ENCODE data around the gene MAPK8.

Gene MAPK8

DNA sequence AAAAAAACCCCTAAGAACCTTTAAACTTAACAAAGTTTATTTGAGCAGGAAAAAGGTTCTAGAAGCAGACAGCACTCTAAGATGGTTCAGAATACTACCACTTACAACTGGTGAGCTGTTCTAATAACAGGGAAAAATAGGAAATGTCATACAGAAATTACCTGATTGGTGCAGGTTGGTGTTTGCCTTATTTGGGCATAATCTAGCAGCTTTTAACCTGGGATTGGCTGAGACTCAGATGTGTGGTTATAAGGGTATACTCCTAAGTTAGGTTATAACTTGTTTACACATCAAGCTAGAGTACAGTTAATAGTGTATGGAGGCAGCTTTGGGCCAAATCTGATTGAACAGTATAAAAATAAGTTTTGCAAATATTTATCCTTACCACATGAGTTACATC, 59.8 kb downstream of the MAPK8 start:
- no peak overlapping the region for H3K4me3 ChIP-seq (ENCODE audit: low read length)
- no peak for TF ChIP-seq ZNF274 (IDR thresholded peaks at IDR 0.05; ENCODE audit: low read depth, low read length)

- TF ChIP-seq ZNF274 (IDR thresholded peaks at IDR 0.05; ENCODE audit: low read depth, low read length), result no peak
- no peak overlapping the region for H3K4me3 ChIP-seq (ENCODE audit: low read length)
Measured at GRCh38 chr10:48369501-48369900, 63.0 kb downstream of the MAPK8 start.

- no peak for TF ChIP-seq ZNF274 (IDR thresholded peaks at IDR 0.05; ENCODE audit: low read depth, low read length)
- H3K4me3 ChIP-seq (ENCODE audit: low read length), result no peak overlapping the region
Measured at GRCh38 chr10:48377751-48378530, 71.5 kb downstream of the MAPK8 start.

DNA sequence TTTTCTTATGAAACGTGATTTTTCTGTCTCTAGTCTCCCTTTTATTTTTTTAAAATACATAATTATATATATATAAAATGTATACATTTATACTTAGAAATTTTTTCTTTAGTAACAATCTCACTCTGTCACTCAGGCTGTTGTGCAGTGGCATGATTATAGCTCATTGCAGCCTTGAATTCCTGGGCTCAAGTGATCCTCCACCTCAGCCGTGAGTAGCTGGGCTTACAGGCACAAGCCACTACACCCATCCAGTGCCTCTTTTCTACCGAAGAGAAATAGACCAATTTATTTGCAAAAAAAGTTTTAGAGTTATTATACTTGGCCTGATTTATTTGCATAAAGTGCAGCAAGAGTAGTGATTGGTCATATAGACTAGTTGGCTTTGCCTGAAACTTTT, 72.2 kb downstream of the MAPK8 start:
- H3K4me3 ChIP-seq (ENCODE audit: low read length), result no peak overlapping the region
- TF ChIP-seq ZNF274 (IDR thresholded peaks at IDR 0.05; ENCODE audit: low read depth, low read length), result no peak

DNA sequence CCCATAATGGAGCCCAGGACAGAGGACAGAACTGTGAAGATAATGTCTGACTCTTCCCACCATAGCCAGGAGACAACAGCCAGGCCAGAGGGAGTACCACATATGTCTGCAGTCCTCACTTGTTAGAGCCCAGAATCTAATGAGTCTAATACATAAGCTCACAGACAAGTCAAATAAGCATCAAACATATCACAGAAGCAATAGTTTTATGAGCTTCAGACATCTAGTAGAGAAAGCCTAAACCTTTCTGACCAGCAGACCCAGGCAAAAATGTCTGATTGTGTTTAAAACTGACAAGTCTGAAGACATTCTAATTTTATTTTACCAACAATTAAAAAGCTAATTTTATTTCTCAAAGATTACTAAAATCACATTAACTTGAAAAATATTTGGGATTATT, 75.5 kb downstream of the MAPK8 start:
- H3K4me3 ChIP-seq (ENCODE audit: low read length), result no peak overlapping the region
- no peak for TF ChIP-seq ZNF274 (IDR thresholded peaks at IDR 0.05; ENCODE audit: low read depth, low read length)

DNA sequence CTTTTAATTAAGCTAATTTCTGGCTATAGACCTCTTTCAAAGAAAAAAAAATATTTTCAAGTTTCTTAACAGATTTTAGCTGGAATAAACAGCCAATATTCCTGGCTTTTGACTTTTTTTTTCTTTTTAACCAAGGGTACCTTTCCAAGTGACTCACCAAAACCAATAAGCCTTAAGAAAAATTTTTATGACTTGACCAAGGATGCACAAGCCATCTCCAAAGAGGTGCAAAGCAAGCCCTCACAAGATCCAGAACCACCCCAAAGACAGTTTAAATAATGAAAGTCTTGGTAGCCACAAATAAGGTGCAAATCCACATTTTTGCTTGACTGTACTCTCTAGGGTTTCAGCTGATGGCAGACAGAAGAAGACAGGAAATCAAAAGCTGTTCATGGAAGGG, 76.5 kb downstream of the MAPK8 start:
- H3K4me3 ChIP-seq (ENCODE audit: low read length), result no peak overlapping the region
- no peak for TF ChIP-seq ZNF274 (IDR thresholded peaks at IDR 0.05; ENCODE audit: low read depth, low read length)

GRCh38 chr10:48383393-48383792, 76.9 kb downstream of the MAPK8 start:
- no peak for TF ChIP-seq ZNF274 (IDR thresholded peaks at IDR 0.05; ENCODE audit: low read depth, low read length)
- H3K4me3 ChIP-seq (ENCODE audit: low read length), result no peak overlapping the region

DNA sequence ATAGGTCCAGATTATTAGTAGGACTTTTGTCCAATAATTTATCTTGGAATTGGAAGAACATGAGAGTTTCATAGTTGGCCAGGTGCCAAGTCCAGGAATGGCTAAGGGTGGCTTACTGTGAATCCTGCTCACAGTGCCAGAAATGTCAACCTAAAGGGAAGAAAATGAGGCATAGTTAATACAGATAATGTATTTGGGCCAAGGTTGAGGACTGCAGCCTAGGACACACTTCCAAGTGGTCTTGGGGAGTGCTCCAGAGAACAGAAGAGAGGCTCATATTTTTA, 78.2 kb downstream of the MAPK8 start:
- TF ChIP-seq ZNF274 (IDR thresholded peaks at IDR 0.05; ENCODE audit: low read depth, low read length), result no peak
- no peak overlapping the region for H3K4me3 ChIP-seq (ENCODE audit: low read length)

DNA sequence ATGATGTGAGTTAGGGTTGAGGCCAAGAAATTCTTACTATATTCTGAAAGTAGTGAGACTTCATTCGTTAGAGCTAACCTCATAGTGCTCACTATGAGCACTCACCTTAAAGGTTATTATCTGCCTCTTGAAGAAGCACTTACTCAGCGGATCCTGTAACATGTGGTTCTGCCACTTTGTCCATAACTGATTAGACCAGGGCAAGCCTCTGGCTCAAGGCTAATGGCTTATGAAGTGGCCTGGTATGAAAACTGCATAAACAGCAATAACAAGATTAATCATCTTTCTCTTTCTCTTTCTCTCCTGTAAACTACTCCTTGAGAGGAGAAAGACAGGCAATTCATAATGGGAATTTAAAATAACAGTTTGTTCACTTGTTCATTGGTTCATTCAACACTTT, 82.8 kb downstream of the MAPK8 start:
- TF ChIP-seq ZNF274 (IDR thresholded peaks at IDR 0.05; ENCODE audit: low read depth, low read length), result no peak
- H3K4me3 ChIP-seq (ENCODE audit: low read length), result no peak overlapping the region

GRCh38 chr10:48389846-48390557, 83.5 kb downstream of the MAPK8 start:
- H3K4me3 ChIP-seq (ENCODE audit: low read length), result no peak overlapping the region
- TF ChIP-seq ZNF274 (IDR thresholded peaks at IDR 0.05; ENCODE audit: low read depth, low read length), result no peak

GRCh38 chr10:48390558-48390871, 84.0 kb downstream of the MAPK8 start:
- H3K4me3 ChIP-seq (ENCODE audit: low read length), result no peak overlapping the region
- TF ChIP-seq ZNF274 (IDR thresholded peaks at IDR 0.05; ENCODE audit: low read depth, low read length), result no peak

- no peak overlapping the region for H3K4me3 ChIP-seq (ENCODE audit: low read length)
- no peak for TF ChIP-seq ZNF274 (IDR thresholded peaks at IDR 0.05; ENCODE audit: low read depth, low read length)
Measured at GRCh38 chr10:48390933-48391845, 84.7 kb downstream of the MAPK8 start.

- no peak for TF ChIP-seq ZNF274 (IDR thresholded peaks at IDR 0.05; ENCODE audit: low read depth, low read length)
- no peak overlapping the region for H3K4me3 ChIP-seq (ENCODE audit: low read length)
Measured at GRCh38 chr10:48391994-48392393, 85.5 kb downstream of the MAPK8 start.

DNA sequence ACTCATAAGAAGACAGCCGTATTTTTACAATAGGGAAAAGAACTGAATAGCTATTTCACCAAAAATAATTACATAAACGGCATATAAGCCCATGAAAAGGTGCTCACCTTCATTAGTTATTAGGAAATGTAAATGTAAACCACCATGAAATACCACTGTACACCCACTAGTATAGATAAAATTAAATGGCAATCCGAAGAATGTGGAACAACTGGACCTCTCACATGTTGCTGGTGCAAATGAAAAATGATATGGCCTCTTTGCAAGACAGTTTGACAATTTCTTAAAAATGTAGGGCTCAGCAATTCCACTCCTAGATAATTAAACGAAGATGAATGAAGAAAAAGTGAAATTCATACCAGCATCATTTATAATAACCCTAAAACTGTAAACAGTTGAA, 91.8 kb downstream of the MAPK8 start:
- no peak overlapping the region for H3K4me3 ChIP-seq (ENCODE audit: low read length)
- TF ChIP-seq ZNF274 (IDR thresholded peaks at IDR 0.05; ENCODE audit: low read depth, low read length), result no peak

- no peak overlapping the region for H3K4me3 ChIP-seq (ENCODE audit: low read length)
- TF ChIP-seq ZNF274 (IDR thresholded peaks at IDR 0.05; ENCODE audit: low read depth, low read length), result no peak
Measured at GRCh38 chr10:48399056-48399541, 92.6 kb downstream of the MAPK8 start.
